EL (cell line): ENCODE measurements around the gene MAPK6.
A peak's percentile ranks its signal among the peaks of the same experiment; 100 is the strongest.
"Not testable (repeated sequence)": the region's sequence is repeated elsewhere in the genome, so short reads cannot be mapped to it uniquely, and the experiment has no call there.

Experiments used
- DNase-seq: peaks from one replicate; pipeline ENCODE4 v3.0.0-alpha.2; 2016

The MAPK6 gene

DNA sequence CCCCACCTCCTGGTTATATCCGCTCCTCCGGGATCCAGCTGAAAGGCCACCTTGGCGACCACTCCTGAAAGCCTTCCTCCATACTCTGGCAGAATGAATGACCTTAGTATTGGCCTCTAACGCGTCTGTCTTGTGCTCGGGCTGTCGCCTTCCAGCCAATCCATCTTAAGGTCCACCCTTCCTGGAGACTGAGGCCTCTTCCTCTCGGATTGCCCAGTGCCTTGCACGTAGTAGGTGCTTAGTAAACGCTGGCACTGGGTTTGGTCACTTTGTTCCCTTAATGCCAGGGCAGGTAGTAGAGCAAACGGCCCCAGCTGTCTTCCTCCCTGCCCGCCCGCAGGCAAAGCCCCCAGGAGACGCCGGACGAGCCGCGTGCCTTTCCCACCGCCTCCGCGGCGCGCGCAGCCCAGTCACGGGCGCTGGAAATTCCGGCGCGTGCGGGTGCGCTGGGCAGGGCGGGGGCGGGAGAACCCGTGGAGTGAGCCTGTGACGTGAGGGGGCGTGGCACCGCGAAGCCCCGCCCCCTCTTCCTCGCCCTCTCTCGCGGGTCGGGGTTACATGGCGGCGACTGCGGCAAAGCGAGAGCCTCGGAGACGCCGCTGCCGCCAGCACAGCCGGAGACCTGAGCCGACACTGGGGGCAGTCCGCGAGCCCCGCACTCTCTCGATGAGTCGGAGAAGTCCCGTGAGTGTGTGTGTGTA is at the start of gene MAPK6:
TSS of gene MAPK6 (plus strand) at position 527 of the 701 bp plus-strand sequence. CDS start 27,242 bp downstream, outside the sequence.
- peak; percentile 92 for DNase-seq

DNA sequence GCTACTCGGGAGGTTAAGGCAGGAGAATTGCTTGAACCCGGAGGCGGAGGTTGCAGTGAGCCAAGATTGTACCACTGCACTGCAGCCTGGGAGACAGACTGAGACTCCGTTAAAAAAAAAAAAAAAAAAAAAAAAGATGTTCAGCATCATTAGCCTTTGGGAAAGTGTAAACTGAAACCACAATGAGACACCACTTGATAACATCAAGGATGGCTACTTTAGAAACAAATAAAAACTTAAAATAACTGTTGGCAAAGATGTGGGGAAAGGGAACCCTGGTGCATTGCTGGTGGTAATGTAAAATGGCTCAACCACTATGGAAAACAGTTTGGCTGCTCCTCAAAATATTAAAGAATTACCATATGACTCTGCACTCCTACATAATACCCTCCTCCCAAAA is 49.3 kb upstream of the MAPK6 start:
- DNase-seq, result peak; percentile 39

DNA sequence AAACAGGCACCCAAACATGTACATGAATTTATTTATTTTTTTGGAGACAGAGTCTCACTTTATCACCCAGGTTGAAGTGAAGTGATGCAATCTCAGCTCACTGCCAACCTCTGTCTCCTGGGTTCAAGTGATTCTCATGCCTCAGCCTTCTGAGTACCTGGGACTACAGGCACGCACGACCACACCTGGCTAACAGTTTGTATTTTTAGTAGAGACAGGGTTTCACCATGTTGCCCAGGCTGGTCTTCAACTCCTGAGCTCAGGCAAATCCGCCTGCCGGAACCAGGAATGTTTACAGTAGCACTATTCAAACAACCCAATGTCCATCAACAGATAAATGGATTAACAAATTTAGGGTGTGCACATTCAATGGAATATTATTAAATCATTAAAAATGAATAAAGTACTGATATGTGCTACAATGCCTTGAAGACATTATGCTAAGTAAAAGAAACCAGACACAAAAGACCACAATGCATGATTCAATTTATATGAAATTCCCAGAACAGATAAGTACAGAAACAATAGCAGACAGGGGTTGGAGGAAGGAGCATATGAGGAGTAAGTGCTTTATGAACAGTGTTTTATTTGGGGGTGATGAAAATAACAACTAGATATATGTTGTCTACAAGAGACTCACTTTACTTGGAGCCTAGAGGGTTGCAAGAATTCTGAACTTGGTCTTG is 48.7 kb upstream of the MAPK6 start:
- no peak for DNase-seq

DNA sequence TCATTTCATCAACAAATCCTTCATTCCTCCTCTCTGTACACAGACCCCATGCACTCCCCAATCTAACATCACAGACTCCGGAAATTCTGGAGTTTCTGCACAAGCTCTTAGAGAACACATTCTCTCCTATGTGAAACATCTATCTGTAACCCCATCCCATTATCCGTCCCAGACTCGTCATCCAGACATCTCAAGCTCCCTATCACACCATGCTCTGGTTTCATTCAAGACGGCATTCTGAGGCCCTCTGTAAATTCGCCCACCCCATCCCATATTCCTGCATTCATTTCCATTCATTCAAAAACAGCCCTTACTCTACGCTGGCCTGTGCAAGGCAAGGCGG is 48.0 kb upstream of the MAPK6 start:
- no peak for DNase-seq

DNA sequence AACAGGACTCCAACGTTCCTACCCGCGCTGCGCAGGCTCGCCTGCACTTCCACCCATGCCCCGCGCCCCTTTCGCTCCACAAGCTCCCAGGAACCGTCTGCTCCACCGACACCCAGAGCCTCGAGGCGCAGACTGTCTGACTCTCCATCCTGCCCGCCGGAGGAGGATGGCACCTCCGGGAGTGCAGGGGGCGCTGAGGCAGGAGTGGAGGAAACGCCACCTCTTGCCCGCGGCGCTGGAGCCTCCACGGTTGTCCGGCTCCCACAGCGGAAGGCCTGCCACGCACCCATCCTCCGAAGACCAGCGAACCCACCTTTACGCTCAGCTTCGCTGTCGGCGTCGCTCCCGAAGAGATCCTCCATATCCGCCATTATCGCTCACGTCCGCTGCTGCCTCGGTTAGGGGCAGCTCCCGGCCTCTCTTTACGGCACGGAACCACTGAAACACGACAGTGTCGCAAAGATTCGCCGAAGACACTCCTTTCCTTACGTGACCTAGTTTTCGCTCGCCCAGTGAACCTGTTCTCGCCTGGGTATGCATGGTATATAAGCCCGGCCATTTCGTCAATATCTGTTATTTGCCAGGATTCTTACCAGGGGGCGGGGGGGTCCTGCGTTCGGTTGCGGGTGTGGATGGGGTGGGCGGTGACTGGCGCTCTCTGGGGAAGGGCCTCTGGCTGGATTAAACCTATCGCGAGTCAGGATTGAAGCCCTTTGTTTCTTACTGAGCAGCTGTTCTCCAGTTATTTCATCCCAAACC is 47.5 kb upstream of the MAPK6 start, which contains the start of gene LEO1:
TSS of gene LEO1 (minus strand) at position 404 of the 759 bp plus-strand sequence. CDS start at position 371, 33 bp downstream.
- DNase-seq, result peak; percentile 96

DNA sequence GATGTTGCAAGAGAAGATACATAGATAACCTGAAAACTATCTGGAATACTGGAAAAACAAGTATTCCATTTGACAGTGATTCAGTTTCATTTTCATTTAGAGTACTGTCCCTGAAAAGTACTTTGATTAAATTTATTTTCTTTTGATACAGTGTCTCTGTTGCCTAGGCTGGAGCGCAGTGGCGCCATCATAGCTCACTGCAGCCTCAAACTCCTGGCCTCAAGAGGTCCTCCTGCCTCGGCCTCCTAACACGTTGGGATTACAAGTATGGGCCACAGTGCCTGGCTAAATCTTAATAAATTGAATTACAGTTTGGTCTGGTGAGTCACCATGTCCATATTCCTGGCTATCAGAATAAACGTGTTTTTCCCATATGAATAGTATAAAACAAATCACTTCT is 45.8 kb upstream of the MAPK6 start:
- DNase-seq, result no peak

DNA sequence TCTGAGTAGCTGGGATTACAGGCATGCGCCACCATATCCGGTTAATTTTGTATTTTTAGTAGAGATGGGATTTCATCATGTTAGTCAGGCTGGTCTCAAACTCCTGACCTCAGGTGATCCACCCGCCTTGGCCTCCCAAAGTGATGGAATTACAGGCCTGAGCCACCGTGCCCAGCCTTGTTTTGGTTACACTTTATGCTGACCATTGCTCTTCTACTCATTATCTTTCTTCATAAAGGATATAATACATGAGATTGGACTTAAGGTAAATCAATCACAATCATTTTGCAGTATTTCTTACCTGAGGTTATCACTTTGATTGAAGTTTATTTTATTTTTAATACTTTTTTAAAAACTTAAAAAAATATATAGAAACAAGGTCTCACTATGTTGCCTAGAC is 45.2 kb upstream of the MAPK6 start:
- no peak for DNase-seq

DNA sequence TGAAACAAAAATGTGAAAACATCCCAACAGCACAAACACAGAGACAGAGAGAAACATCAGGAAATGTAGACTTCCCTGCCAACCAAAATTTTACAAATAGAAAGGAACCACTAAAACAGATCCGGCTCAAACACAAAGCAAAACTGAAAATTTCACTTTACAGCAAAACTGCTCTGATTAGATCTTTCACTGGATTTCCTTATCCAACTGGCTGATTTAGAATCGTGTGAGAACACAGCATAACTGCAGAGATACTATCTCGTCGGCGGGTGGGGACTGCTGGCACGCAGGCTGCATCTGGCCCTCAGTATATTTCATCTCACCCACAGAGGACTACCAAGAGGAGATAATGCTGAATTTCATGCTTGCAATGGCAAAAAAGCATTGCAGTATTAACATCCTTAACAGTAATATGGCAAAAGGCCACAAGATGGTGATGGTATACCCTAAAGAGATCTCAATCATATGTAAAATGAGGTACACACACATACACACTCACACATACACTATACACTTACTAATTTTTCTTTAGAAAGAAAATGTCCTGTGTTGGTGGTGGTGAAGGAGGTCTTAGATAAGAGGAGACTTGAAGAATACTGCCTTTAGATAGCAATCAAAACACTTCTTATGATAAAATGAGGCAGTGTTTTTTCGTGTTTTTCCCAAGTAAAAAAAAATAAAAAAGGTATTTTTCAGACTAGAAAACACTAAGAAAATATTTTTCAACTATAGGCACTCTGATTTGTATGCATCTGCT is 36.8 kb upstream of the MAPK6 start:
- peak; percentile 86 for DNase-seq

DNA sequence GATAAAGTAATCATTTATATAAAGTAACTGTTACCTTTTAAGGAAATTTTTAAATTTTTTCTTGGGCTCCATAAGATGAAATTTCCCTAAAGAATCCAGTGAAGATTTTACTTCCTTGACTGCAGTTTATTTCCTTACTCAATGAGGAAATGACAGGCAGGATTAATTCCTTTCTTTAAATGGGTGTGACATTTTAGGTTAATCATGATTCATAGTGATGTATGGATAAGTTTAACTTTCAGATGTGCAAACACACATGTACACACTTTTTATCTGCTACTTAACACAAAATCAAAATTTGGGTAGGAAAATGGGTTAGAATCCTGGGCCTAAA is 36.3 kb upstream of the MAPK6 start:
- no peak for DNase-seq

DNA sequence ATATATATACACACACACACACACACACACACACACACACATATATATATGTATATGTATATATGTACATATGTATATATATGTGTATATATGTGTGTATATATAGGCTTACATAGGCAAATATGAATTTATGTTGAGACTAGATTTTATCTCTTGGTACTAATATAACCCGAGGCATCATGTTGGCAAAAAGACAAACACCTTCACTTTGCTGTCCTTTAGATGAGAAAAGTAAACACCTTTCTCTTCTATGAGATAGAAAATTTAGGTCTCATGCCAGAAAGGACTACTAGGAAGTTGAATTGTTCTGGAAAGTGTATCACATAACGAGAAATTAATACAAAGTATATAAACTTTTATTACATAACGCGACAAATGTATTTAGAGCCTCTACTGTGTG is 27.9 kb upstream of the MAPK6 start:
- DNase-seq, result no peak

DNA sequence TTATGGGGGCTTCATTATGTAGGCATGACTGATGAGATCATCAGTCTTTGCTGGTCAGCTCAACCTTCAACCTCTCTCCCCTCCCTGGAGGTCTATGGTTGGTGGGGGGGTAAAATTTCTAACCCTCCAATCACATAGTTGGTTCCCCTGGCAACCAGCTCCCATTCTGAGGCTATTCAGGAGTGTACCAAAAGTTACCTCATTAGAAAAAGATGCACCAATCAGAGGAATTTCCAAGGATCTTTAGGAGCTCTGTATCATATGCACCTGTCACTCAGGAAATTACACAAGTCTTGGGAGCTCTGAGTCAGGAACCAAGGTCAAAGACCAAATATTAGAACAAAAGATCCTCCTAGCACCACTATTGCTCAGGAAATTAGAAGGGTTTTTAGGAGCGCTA is 26.1 kb upstream of the MAPK6 start:
- DNase-seq, result peak; percentile 21

DNA sequence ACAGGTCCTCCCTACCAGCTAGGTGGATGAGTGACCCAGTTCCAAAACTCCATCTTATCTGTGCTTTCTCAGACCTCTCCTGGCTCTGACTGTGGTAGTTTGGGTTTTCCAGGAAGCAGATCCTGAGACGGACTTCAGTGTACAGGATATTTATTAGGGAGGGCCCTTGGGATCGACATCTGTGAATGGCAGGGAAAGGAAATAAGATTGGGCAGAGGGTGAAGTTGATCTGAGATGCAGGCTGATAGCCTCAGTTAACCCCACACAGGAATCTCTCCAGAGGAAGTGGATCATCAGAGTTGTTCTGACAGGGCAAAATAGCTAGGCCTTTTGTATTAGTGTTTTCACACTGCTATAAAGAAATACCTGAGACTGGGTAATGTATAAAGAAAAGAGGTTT is 16.7 kb upstream of the MAPK6 start:
- DNase-seq, result no peak

DNA sequence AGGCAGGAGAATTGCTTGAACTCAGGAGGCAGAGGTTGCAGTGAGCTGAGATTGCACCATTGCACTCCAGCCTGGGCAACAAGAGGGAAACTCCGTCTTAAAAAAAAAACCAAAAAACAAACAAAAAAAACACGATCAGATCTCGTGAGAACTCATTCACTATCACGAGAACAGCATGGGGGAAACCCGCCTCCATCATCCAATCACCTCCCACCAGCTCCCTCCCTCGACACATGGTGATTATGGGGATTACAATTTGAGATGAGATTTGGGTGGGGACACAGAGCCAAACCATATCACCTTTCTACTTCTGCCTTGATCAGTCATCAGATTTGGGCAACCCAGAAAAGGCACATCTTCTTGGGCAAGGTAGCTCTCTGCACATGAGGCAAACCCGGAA is 15.9 kb upstream of the MAPK6 start:
- DNase-seq, result not testable (repeated sequence)

DNA sequence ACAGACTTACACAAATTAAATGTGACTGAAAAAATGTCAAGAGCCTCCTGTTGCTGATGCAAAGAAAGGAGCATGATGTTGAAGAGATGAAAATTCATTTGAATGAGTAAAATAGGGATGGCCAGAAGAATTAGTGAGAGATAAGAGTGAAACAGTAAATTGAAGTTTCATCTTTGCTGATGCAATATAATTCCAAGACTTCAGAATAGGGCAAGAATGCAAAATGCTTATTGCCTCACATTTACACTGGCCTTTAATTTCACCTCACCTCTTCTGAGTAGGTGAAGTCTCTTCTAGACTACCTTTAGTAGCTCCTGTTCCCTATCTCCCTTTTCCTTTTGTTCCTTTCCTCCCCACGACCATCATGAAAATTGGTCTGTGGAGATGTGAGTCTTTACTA is 15.3 kb upstream of the MAPK6 start:
- no peak for DNase-seq

DNA sequence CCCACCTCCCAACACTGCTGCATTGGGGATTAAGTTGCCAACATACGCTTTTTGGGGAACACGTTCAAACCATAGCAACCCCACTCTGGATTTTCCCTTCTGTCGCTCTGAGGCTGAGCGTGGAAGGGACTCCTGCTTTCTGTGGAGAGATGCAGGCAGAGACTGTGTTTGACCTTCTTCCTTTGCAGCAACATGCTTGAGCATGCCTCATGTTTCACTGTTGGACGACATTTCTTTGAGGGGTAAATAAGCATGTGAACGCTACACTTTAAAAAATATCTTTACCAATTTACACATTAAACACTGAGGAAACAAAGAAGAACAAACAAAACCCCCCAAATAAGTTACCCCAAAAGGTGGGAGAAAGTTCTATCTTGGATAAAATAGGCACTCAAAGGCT is 14.2 kb upstream of the MAPK6 start:
- no peak for DNase-seq

DNA sequence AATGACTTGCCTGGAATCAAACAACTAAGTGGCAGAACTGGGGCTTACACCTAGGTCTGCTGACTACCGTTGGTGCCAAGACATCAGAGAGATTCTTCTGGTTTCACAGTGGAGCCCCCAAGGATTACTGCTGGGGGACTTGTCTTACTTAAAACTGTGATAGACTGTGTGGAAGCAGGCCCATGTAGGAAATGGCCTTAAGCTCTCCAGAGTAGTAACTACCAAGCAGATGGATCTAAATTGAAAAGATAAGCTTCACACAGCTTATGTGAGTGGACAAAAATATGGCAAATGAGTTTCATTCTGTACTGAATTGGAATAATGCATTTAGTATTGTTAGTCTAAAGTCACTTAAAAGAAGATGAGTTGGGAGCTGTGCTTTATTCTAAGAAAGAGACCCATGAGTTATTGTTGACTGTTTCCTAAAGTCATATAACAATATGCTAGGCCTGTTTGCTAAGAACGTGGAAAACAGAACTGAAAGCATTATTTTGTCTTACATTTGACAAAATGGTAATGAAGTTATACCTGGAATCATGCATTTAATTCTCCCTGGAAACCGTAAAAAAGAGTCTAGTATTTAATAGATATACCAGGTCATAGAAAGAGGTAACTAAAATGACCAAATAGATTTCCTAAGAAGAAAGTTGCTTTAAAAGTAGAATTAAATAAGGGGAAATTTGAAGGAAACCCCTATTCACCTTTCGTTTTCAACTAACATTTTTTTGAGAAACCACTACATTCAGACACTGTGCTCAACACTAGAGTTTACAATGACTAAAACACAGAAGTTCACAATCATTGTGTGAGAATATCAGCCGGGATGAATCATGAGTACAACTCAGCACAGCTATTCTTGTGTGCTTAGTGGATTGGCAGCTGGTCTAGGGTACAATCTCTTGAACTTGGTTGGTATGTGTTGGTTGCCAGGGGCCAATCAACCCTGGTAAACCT is 13.0 kb upstream of the MAPK6 start:
- peak; percentile 31 for DNase-seq

DNA sequence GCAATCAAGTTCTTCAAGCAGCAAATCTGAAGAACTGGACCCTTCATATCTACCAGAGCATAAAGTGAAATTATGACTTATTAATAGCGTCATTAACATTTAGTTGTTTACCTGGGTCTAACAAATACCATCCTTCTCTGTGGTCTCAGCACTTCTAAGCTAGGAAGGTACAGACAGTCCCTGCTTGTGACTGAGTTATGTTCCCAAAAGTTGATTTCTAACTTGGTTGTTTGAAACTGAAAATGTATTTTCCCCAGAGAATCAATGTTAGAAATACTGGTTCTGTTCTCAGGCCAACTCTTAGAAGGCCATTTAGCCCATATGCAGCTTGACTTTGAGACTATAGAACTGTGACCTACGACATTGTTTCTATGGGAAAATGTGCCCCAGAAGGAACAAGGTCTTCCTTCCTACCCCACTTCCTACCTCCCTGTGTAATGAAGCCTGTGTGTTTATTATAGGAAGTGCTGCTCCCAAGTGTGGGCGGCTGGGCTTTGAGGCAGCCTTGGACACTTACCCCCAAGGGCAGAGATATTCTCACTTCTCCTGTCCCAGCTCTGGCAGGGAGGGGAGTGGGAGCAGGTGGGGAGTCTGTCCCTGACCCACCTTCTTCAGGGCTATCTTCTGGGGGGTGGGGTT is 12.2 kb upstream of the MAPK6 start:
- DNase-seq, result no peak

DNA sequence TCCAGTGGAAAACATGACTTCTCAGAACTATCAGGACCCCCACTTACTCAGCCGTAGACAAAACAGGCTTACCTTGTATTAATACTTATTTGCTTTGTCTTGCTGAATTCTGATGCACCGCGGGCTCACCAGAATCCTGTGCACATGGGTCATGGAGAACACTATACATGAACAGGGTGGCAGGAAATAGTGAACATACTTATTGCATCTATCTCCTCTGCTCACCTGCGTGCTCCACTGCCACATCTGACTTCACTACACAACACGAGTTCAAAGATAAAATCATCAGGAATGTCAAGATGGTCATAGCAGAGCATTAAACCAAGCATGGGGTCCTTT is 10.7 kb upstream of the MAPK6 start:
- no peak for DNase-seq

DNA sequence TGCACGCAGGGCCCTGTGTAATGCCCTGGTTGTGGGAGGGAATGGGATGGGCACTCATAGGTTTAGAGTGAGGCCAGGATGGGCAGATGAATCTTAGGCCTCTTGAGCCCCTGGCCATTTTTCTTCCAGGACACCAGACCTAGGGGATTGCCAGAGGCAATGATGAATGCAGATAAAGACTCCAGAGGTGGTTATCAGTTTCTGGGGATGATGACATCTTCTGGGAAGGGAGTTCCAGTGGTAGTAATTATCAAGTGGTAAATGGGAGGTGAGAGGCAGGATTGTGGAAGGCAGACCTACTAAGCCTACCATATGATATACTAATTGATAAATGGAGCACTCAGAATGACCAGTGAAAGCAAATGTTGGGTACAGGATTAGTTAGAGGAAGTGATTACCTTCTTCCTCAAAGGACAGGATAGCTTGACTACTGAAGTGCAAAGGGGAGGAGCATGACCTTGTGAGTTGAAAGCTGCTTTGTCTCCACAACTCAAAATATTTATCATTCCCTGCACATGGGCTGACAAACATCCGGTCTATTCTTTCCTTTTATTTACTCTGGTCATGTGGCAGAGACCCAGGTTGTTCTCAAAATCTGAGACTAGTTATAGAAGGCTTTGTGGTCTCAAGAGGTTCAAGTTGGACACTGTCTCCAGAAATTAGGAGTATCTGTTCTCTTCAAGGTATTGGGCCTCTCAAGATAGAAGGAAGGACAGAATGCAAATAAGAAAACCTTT is 10.2 kb upstream of the MAPK6 start:
- no peak for DNase-seq

DNA sequence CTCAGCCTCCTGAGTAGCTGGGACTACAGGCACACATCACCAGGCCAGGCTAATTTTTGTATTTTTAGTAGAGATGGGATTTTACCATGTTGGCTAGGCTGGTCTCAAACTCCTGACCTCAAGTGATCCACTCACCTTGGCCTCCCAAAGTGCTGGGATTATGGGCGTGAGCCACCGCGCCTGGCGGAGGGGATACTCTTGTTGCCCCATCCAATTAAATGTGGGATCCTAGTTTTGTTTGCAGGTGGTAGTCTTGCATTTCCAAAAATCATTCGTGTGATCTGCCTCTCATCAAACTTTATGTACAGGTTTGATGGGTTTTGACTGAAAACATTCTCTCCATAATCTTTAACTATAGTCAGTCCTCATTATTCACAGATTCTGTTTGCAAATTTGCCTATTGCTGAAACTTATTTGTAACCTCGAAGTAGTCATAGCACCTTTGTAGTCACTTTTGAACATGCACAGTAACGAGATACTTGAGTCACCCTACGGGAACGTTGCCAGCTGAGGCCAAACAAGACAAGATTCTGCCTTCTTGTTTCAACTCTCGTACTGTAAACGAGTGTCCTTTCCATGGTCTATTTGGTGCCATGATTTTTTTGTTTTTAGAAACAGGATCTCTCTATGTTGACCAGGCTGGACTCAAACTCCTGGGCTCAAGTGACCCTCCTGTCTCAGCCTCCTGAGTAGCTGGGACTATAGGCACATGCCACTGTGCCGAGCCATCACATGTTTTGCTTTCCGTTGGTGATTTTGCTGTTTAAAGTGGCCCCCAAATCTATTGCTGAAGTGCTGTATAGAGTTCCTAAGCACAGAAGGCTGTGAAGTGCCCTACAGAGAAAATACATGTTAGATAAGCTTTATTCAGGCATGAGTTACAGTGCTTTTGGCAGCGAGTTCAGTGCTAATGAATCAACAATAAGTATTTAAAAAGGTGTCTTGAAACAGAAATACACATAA is 8.1 kb upstream of the MAPK6 start:
- DNase-seq, result peak; percentile 83
